ENCODE measurements around the gene CISD1. TPM values are rescaled to one million over a fixed set of nuclear protein-coding genes. Genes with fewer than 3 reads are reported as not detected.

The CISD1 gene
- total RNA-seq, 2 experiments from 2014 or later, result 49.7 to 58.2 TPM

GRCh38 chr10:58335306-58336005 lies 66.5 kb downstream of the CISD1 start:
- ATAC-seq (peak; percentile 28), DNase-seq (peak; percentile 42)
- Mint-ChIP-seq H3K27ac (peak overlapping the region; percentile 69), H3K4me1 (ENCODE audit: low read depth) (peaks cover 34% of the 10 kb centered on the region), H3K27me3 (no peaks in the 10 kb centered on the region), H3K9me3 (no peaks in the 10 kb centered on the region), H3K4me3 (peak overlapping the region; percentile 91), H3K36me3 (ENCODE audit: low read depth) (peaks cover 14% of the 10 kb centered on the region)
- intact Hi-C loops (cut with micrococcal nuclease), result loop anchor here (5.0 kb wide), 1 partner anchor 47 kb away; no protein-coding TSS in a partner anchor
- POLR2A ChIA-PET, result interaction anchor here (0.6 to 1.2 kb wide), 5 partner anchors 8 to 52 kb away, joined by 3 to 4 read pairs (median 3); no protein-coding TSS in a partner anchor
- CTCF ChIA-PET, result interaction anchor here (0.7 to 2.0 kb wide), 6 partner anchors 9 to 53 kb away, joined by 3 to 11 read pairs (median 4); partner anchors contain the start of gene TFAM
- no peak for TF ChIP-seq CTCF (IDR thresholded peaks at IDR 0.05)

- intact Hi-C loops (cut with micrococcal nuclease), result loop anchor here (5.0 kb wide), 1 partner anchor 46 kb away; no protein-coding TSS in a partner anchor
Measured at GRCh38 chr10:58336242-58336641, 67.3 kb downstream of the CISD1 start.

More at GRCh38 chr10:58336242-58336641, 67.3 kb downstream of the CISD1 start:
- ChIA-PET CTCF (no interaction called here), POLR2A (no interaction called here)
- no peak for TF ChIP-seq CTCF (IDR thresholded peaks at IDR 0.05)
- no peaks in the 10 kb centered on the region for H3K9me3 Mint-ChIP-seq
- H3K4me3 Mint-ChIP-seq, result peak overlapping the region; percentile 91
- no peak for ATAC-seq
- H3K27ac Mint-ChIP-seq, result no peak overlapping the region
- no peak for DNase-seq
- H3K27me3 Mint-ChIP-seq, result no peaks in the 10 kb centered on the region
- H3K36me3 Mint-ChIP-seq (ENCODE audit: low read depth), result peaks cover 14% of the 10 kb centered on the region
- H3K4me1 Mint-ChIP-seq (ENCODE audit: low read depth), result peaks cover 41% of the 10 kb centered on the region

Other genes starting within 250 kb of the CISD1 start
- gene IPMK, start 1.3 kb upstream of the CISD1 start, total RNA-seq, result 10 to 100 TPM in 1 of 2 experiments, 1 to 10 TPM in 1; 9.5 to 10.3 TPM
- gene UBE2D1, start 65.8 kb downstream of the CISD1 start, total RNA-seq, result 10 to 100 TPM; 12.1 to 12.8 TPM
- 100 to 1,000 TPM in 1 of 2 experiments, 10 to 100 TPM in 1; 97.3 to 116 TPM for gene TFAM, start 116.2 kb downstream of the CISD1 start, total RNA-seq
- not detected for gene BICC1, start 243.7 kb downstream of the CISD1 start, total RNA-seq

All from activated CD8-positive, alpha-beta T cell treated with anti-CD3 and anti-CD28 coated beads for 36 hours (primary cell).